ENCODE results near the gene MRPS6. TPM values are rescaled to one million over a fixed set of nuclear protein-coding genes. Genes with fewer than 3 reads are reported as not detected.
A peak's percentile ranks its signal among the peaks of the same experiment; 100 is the strongest.

Gene MRPS6
- total RNA-seq, 1 donor from 2014 or later: 40.2 TPM

- Mint-ChIP-seq H3K36me3 (ENCODE audit: low read depth) (no peaks in the 10 kb centered on the region), H3K4me1 (peaks cover 15% of the 10 kb centered on the region), H3K27ac (peak overlapping the region; percentile 82), H3K4me3 (peak overlapping the region; percentile 71), H3K27me3 (no peaks in the 10 kb centered on the region), H3K9me3 (no peaks in the 10 kb centered on the region)
- POLR2A ChIA-PET: no interaction called here
- DNase-seq (no peak), ATAC-seq (ENCODE audit: low read depth) (peak; percentile 99)
- CTCF ChIA-PET: no interaction called here
- TF ChIP-seq, protein P1, sequence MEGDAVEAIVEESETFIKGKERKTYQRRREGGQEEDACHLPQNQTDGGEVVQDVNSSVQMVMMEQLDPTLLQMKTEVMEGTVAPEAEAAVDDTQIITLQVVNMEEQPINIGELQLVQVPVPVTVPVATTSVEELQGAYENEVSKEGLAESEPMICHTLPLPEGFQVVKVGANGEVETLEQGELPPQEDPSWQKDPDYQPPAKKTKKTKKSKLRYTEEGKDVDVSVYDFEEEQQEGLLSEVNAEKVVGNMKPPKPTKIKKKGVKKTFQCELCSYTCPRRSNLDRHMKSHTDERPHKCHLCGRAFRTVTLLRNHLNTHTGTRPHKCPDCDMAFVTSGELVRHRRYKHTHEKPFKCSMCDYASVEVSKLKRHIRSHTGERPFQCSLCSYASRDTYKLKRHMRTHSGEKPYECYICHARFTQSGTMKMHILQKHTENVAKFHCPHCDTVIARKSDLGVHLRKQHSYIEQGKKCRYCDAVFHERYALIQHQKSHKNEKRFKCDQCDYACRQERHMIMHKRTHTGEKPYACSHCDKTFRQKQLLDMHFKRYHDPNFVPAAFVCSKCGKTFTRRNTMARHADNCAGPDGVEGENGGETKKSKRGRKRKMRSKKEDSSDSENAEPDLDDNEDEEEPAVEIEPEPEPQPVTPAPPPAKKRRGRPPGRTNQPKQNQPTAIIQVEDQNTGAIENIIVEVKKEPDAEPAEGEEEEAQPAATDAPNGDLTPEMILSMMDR (IDR thresholded peaks at IDR 0.05): no peak
- intact Hi-C loops (cut with micrococcal nuclease): loop anchor here (1.0 kb wide), 1 partner anchor 10 kb away; no protein-coding TSS in a partner anchor
Observed at GRCh38 chr21:34029743-34030528, 43.4 kb upstream of the MRPS6 start.

DNA sequence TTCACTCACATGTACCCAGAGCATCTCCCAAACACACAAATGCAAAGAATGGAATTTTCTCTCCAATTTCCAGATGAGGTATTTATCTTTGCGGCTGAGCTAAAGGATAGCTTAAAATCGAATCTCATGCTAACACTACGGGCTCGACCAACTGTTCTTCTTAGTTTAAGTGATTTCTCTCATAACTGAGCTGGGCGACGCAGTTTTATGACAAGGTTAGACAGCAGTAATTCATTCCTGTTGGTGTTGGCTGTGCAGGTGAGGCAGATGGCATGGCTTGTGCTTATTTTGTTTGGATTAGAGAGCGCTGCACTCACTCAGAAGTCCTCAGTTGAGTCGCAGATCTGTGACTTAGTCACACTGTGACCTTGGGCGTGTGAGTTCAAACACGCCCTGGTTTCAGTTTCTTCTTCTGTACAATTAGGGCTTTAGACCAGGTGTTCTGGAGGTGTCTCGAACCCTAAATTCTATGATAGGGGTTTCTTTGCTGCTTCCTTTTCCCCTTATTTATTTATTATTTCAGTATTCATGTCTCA lies 41.5 kb upstream of the MRPS6 start:
- CTCF ChIA-PET: no interaction called here
- ATAC-seq (ENCODE audit: low read depth): no peak
- TF ChIP-seq, protein P1 (IDR thresholded peaks at IDR 0.05): no peak
- H3K36me3 Mint-ChIP-seq (ENCODE audit: low read depth): no peaks in the 10 kb centered on the region
- H3K9me3 Mint-ChIP-seq: no peaks in the 10 kb centered on the region
- peaks cover 13% of the 10 kb centered on the region for H3K4me1 Mint-ChIP-seq
- DNase-seq: no peak
- POLR2A ChIA-PET: interaction anchor here (1.4 kb wide), 1 partner anchor 12 kb away, joined by 3 read pairs; no protein-coding TSS in a partner anchor
- intact Hi-C loops (cut with micrococcal nuclease): no loop called here
- H3K27me3 Mint-ChIP-seq: no peaks in the 10 kb centered on the region
- no peak overlapping the region for H3K4me3 Mint-ChIP-seq
- H3K27ac Mint-ChIP-seq: no peak overlapping the region

- H3K27ac Mint-ChIP-seq: no peak overlapping the region
- CTCF ChIA-PET: no interaction called here
- no peaks in the 10 kb centered on the region for H3K9me3 Mint-ChIP-seq
- H3K4me3 Mint-ChIP-seq: no peak overlapping the region
- H3K4me1 Mint-ChIP-seq: peaks cover 13% of the 10 kb centered on the region
- H3K36me3 Mint-ChIP-seq (ENCODE audit: low read depth): no peaks in the 10 kb centered on the region
- DNase-seq (no peak), ATAC-seq (ENCODE audit: low read depth) (no peak)
- no peaks in the 10 kb centered on the region for H3K27me3 Mint-ChIP-seq
- intact Hi-C loops (cut with micrococcal nuclease): no loop called here
- POLR2A ChIA-PET: interaction anchor here (0.6 kb wide), 1 partner anchor 86 kb away, joined by 3 read pairs; no protein-coding TSS in a partner anchor
- TF ChIP-seq, protein P1 (IDR thresholded peaks at IDR 0.05): no peak
Observed at GRCh38 chr21:34034369-34035014, 38.9 kb upstream of the MRPS6 start.

DNA sequence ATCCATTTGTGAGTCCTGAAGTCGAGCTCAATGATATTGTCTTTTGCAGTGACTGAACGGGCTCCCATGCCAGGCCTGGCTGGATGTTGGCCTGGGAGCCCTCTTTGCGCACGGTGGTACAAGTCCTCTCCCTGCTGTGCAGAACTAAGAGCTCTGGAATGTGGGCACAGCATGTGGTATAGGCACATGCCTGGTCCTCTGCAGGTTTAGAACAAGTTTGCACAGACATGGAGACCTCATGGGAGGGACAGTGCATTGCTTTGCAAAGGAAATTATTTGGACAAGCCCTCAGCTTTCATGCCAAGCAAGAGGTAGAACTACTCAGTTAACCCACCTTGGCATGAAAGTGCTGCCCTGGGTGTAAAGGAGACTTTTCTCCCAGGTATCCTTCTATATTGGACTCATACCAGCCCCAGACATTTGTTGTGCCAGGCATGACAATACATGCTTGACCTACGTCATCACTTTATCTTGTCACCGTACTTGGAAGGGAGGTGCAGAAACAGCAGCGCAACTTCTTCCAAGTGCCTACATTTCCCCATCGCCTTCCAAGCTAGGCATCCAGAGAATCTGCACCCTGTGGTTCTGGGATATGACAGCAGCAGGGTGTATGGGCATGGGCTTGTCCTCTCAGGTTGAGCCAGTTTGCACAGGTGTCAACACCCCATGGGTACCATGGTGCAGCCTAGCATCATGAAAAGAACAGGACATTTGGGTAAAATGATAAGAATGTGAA lies 37.6 kb upstream of the MRPS6 start:
- no peak for ATAC-seq (ENCODE audit: low read depth)
- ChIA-PET POLR2A (no interaction called here), CTCF (no interaction called here)
- Mint-ChIP-seq H3K36me3 (ENCODE audit: low read depth) (no peaks in the 10 kb centered on the region), H3K4me1 (peaks cover 9% of the 10 kb centered on the region), H3K4me3 (no peak overlapping the region), H3K9me3 (no peaks in the 10 kb centered on the region), H3K27me3 (no peaks in the 10 kb centered on the region), H3K27ac (no peak overlapping the region)
- intact Hi-C loops (cut with micrococcal nuclease): no loop called here
- no peak for DNase-seq
- TF ChIP-seq, protein P1 (IDR thresholded peaks at IDR 0.05): no peak

Data from activated B cell treated with CpG ODN at 0.5 μM for 24 hours (primary cell).